DND-41 (cell line): Measurements from ENCODE around the gene IFT43.

Experiments
- ATAC-seq: fragments of 200-7000 bp; cut with Tn5 transposase; 3 replicates; pipeline ENCODE4 v1.9.1; 2021; ENCODE audit warnings: low read depth; ENCODE audit not compliant: insufficient read depth
- DNase-seq: peaks from one replicate; pipeline ENCODE4 v3.0.0-alpha.2; 2020
- H2AFZ ChIP-seq: 2 replicates; pipeline ENCODE4 v1.6.0; 2012; ENCODE audit warnings: low read depth, low read length
- H3K27ac ChIP-seq: 2 replicates; pipeline ENCODE4 v1.5.1; 2012; ENCODE audit warnings: low read length, inconsistent platforms
- H3K27me3 ChIP-seq: fragments of 200-600 bp; sonication (generic); 2 replicates; pipeline ENCODE4 v1.6.0; 2012; ENCODE audit warnings: low read length, mild to moderate bottlenecking, inconsistent platforms; ENCODE audit not compliant: insufficient read depth, poor library complexity
- H3K36me3 ChIP-seq: 2 replicates; pipeline ENCODE4 v1.5.1; 2012; ENCODE audit warnings: low read length, inconsistent platforms; ENCODE audit not compliant: insufficient read depth
- H3K4me1 ChIP-seq: 2 replicates; pipeline ENCODE4 v1.5.1; 2012; ENCODE audit warnings: mild to moderate bottlenecking, low read length; ENCODE audit not compliant: insufficient read depth
- H3K4me2 ChIP-seq: 2 replicates; pipeline ENCODE4 v1.6.0; 2012; ENCODE audit warnings: mild to moderate bottlenecking, moderate library complexity, low read length, inconsistent platforms; ENCODE audit not compliant: insufficient read depth
- H3K4me3 ChIP-seq, 2 experiments: fragments of 200-600 bp in 1 of 2; shearing (Covaris generic) in 1 of 2; 2 replicates each; pipeline ENCODE4 v1.5.1; 2012 to 2016; ENCODE audit warnings: inconsistent platforms in 2 of 2, low read length in 2 of 2, mild to moderate bottlenecking in 2 of 2, low read depth in 1 of 2, moderate library complexity in 1 of 2
- H3K79me2 ChIP-seq: 2 replicates; pipeline ENCODE4 v1.6.0; 2012; ENCODE audit warnings: low read length, inconsistent platforms; ENCODE audit not compliant: insufficient read depth
- H3K9ac ChIP-seq: 2 replicates; pipeline ENCODE4 v1.6.0; 2012; ENCODE audit warnings: low read depth, mild to moderate bottlenecking, inconsistent platforms, low read length, moderate library complexity
- H3K9me3 ChIP-seq: 2 replicates; pipeline ENCODE4 v1.5.1; 2012; ENCODE audit warnings: low read length, moderate library complexity, mild to moderate bottlenecking, inconsistent platforms; ENCODE audit not compliant: insufficient read depth, severe bottlenecking
- H4K20me1 ChIP-seq: 2 replicates; pipeline ENCODE4 v1.6.0; 2012; ENCODE audit warnings: low read length; ENCODE audit not compliant: insufficient read depth
- CTCF ChIP-seq: IDR thresholded peaks from 2 replicates; pipeline ENCODE4 v1.5.1; 2012; ENCODE audit warnings: borderline replicate concordance, low read length, moderate library complexity, mild to moderate bottlenecking; ENCODE audit not compliant: poor library complexity, severe bottlenecking; ENCODE audit errors: extremely low read depth
- EZH2 ChIP-seq: IDR thresholded peaks from 3 replicates; pipeline ENCODE4 v1.6.1; 2012; ENCODE audit warnings: borderline replicate concordance, low read depth, mild to moderate bottlenecking, moderate library complexity, low read length, inconsistent platforms; ENCODE audit not compliant: severe bottlenecking

Gene IFT43

GRCh38 chr14:75990297-75990696, 4.7 kb downstream of the IFT43 start:
- 0 out of 2 replicates have a peak, but pooled peaks cover 2% of the 10 kb centered on the region for H3K36me3 ChIP-seq
- TF ChIP-seq EZH2 (no peak), CTCF (no peak)
- no peak overlapping the region for H3K27ac ChIP-seq
- H3K9ac ChIP-seq, result no peak overlapping the region
- H3K4me2 ChIP-seq, result no peak overlapping the region
- no peaks in the 10 kb centered on the region for H3K9me3 ChIP-seq
- H3K4me3 ChIP-seq, result no peak overlapping the region
- no peaks in the 10 kb centered on the region for H3K27me3 ChIP-seq
- ATAC-seq (no peak), DNase-seq (no peak)
- H3K79me2 ChIP-seq, result 0 out of 2 replicates have a peak, but pooled peaks cover 2% of the 10 kb centered on the region
- H4K20me1 ChIP-seq, result no peaks in the 10 kb centered on the region
- peaks cover 11% of the 10 kb centered on the region for H3K4me1 ChIP-seq
- no peak overlapping the region for H2AFZ ChIP-seq

DNA sequence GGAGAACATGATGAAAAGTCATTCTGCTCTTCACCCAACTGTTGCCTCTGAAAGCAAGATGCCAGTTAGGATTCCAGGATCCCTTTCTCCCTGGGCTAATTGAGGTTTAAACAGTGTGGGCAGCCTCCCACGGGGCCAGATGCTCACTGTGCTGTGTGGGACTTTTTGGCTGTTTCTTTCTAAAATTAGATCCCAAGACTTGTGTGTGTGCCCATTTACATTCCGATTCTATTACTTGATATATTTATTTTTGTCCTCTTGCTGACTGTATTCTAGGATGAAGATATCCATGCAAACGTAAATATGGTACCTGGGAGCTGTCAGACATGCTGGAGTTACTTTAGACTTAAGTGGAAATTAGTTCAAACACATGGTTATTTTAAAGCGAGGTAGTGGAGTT, 6.2 kb downstream of the IFT43 start:
- Histone ChIP-seq H3K79me2 (no peaks in the 10 kb centered on the region), H3K27ac (no peak overlapping the region), H4K20me1 (no peaks in the 10 kb centered on the region), H3K9me3 (no peaks in the 10 kb centered on the region), H3K4me3 (no peak overlapping the region), H3K36me3 (0 out of 2 replicates have a peak, but pooled peaks cover 2% of the 10 kb centered on the region), H3K4me1 (peaks cover 1% of the 10 kb centered on the region), H2AFZ (no peak overlapping the region), H3K27me3 (no peaks in the 10 kb centered on the region), H3K9ac (no peak overlapping the region), H3K4me2 (no peak overlapping the region)
- no peak for ATAC-seq
- TF ChIP-seq EZH2 (no peak), CTCF (no peak)
- no peak for DNase-seq

DNA sequence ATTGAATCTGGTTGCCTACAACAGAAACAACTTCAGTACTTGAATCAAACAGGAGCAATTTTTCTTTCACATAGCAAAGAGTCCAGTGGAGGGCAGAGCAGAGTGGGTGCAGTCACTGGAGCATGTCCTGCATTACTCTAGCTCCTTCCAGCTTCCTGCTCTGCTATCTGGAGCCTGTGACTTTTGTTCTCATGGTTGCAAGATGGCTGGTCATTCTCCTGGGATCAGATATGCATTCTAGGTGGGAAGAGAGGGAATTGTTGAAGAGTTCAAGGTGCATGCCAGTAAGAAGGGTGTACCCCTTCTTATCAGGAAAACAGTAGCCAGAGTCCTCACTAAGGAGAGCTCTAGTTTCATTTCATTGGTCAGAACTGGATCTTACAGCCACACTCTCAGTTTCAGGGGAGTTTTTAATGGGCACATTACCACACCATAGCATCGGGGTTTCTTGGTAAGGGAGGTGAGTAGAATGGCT, 8.0 kb downstream of the IFT43 start:
- Histone ChIP-seq H3K79me2 (no peaks in the 10 kb centered on the region), H3K4me3 (no peak overlapping the region), H3K9me3 (no peaks in the 10 kb centered on the region), H3K27me3 (no peaks in the 10 kb centered on the region), H3K9ac (no peak overlapping the region), H3K27ac (no peak overlapping the region), H3K4me2 (no peak overlapping the region), H3K4me1 (no peaks in the 10 kb centered on the region), H3K36me3 (peaks cover 9% of the 10 kb centered on the region; the same call in 1 of the 2 replicates), H2AFZ (no peak overlapping the region), H4K20me1 (no peaks in the 10 kb centered on the region)
- no peak for TF ChIP-seq CTCF
- TF ChIP-seq EZH2, result no peak
- ATAC-seq (no peak), DNase-seq (no peak)
